PC-3 (cell line): ENCODE measurements around the gene PKNOX1. TPM values are rescaled to one million over a fixed set of nuclear protein-coding genes. Genes with fewer than 3 reads are reported as not detected.

Experiments
- ATAC-seq: fragments of 200-7000 bp; cut with Tn5 transposase; 2 replicates; pipeline ENCODE4 v1.9.1; 2020; ENCODE audit warnings: mild to moderate bottlenecking, moderate library complexity
- BruUV-seq: library from RNA; stranded (reverse); fragments of 400-500 nt; replicated peaks from 2 replicates; lab custom pipeline; 2021; lab: Mats Ljungman, UMichigan
- CTCF ChIA-PET: fragments of 300-600 bp; sonication (Branson Sonifier 250); formaldehyde crosslinking; loops from one replicate; lab custom pipeline; 2022; ENCODE audit warnings: antibody characterized with exemption; lab: Charles Lee
- POLR2A ChIA-PET: fragments of 300-600 bp; sonication (Branson Sonifier 250); formaldehyde crosslinking; loops from one replicate; lab custom pipeline; 2022; ENCODE audit warnings: antibody characterized with exemption; ENCODE audit not compliant: unreplicated experiment; lab: Charles Lee
- DNase-seq: peaks from one replicate; pipeline ENCODE4 v3.0.0-alpha.2; 2015
- H2AFZ ChIP-seq: fragments of 300-600 bp; sonication (generic); 2 replicates; pipeline ENCODE4 v1.6.0; 2016; ENCODE audit warnings: antibody characterized with exemption, low read length
- H3F3A ChIP-seq: fragments of 300-600 bp; sonication (generic); one replicate; pipeline ENCODE4 v1.6.0; 2017; ENCODE audit warnings: antibody characterized with exemption, low read length, control low read depth, mild to moderate bottlenecking; ENCODE audit not compliant: unreplicated experiment
- H3K27ac ChIP-seq: fragments of 300-600 bp; sonication (generic); 2 replicates; pipeline ENCODE4 v1.5.1; 2016; ENCODE audit warnings: mild to moderate bottlenecking, low read length
- H3K27me3 ChIP-seq: fragments of 300-600 bp; sonication (generic); 2 replicates; pipeline ENCODE4 v1.6.1; 2016; ENCODE audit warnings: low read length, mixed read lengths
- H3K36me3 ChIP-seq: fragments of 300-600 bp; sonication (generic); 2 replicates; pipeline ENCODE4 v1.6.1; 2016; ENCODE audit warnings: low read depth, mixed run types, low read length, mixed read lengths
- H3K4me1 ChIP-seq: fragments of 300-600 bp; sonication (generic); 2 replicates; pipeline ENCODE4 v1.5.1; 2016; ENCODE audit warnings: low read length; ENCODE audit not compliant: insufficient read depth
- H3K4me2 ChIP-seq: fragments of 300-600 bp; sonication (generic); 2 replicates; pipeline ENCODE4 v1.6.0; 2016; ENCODE audit warnings: low read length
- H3K4me3 ChIP-seq: fragments of 300-600 bp; sonication (generic); 2 replicates; pipeline ENCODE4 v1.5.1; 2016; ENCODE audit warnings: mild to moderate bottlenecking, low read length, mixed read lengths
- H3K79me2 ChIP-seq: fragments of 300-600 bp; sonication (generic); 2 replicates; pipeline ENCODE4 v1.6.1; 2017; ENCODE audit warnings: low read length, mixed read lengths
- H3K9ac ChIP-seq: fragments of 300-600 bp; sonication (generic); 2 replicates; pipeline ENCODE4 v1.6.0; 2016; ENCODE audit warnings: mild to moderate bottlenecking, low read length
- H3K9me2 ChIP-seq: fragments of 300-600 bp; sonication (generic); replicated peaks from 2 replicates; pipeline ENCODE4 v1.6.1; 2016; ENCODE audit warnings: mixed run types, low read length, mixed read lengths
- H3K9me3 ChIP-seq: fragments of 300-600 bp; sonication (generic); 2 replicates; pipeline ENCODE4 v1.6.1; 2016; ENCODE audit warnings: low read length, mixed read lengths
- H4K20me1 ChIP-seq: fragments of 300-600 bp; sonication (generic); 2 replicates; pipeline ENCODE4 v1.6.1; 2016; ENCODE audit warnings: low read length, mixed read lengths
- EZH2 ChIP-seq: fragments of 300-600 bp; sonication (generic); IDR thresholded peaks from one replicate; pipeline ENCODE4 v1.6.1; 2017; ENCODE audit warnings: antibody characterized with exemption, mild to moderate bottlenecking, low read length; ENCODE audit not compliant: unreplicated experiment
- EZH2phosphoT487 ChIP-seq: fragments of 300-600 bp; sonication (generic); IDR thresholded peaks from 2 replicates; pipeline ENCODE4 v1.6.1; 2018; ENCODE audit warnings: mild to moderate bottlenecking, antibody characterized with exemption, low read length, borderline replicate concordance
- intact Hi-C: fragments of 100-400 bp; cut with micrococcal nuclease; formaldehyde crosslinking; loops from 2 replicates; pipeline ENCODE4 v1.9.0; 2023
- total RNA-seq: library from RNA; depleted of rRNA; stranded (reverse); fragments of >200 nt; gene quantifications from 2 replicates; pipeline ENCODE4 v1.2.3, GENCODE V29; 2014
- TF ChIP-seq, protein P1 (sequence below): fragments of 300-600 bp; sonication (generic); conservative IDR thresholded peaks from 2 replicates; pipeline ENCODE4 v1.5.1; 2017; ENCODE audit warnings: antibody characterized with exemption, low read depth, mild to moderate bottlenecking, low read length

The PKNOX1 gene
- total RNA-seq, 1 experiment from 2014 or later = 19.7 TPM

DNA sequence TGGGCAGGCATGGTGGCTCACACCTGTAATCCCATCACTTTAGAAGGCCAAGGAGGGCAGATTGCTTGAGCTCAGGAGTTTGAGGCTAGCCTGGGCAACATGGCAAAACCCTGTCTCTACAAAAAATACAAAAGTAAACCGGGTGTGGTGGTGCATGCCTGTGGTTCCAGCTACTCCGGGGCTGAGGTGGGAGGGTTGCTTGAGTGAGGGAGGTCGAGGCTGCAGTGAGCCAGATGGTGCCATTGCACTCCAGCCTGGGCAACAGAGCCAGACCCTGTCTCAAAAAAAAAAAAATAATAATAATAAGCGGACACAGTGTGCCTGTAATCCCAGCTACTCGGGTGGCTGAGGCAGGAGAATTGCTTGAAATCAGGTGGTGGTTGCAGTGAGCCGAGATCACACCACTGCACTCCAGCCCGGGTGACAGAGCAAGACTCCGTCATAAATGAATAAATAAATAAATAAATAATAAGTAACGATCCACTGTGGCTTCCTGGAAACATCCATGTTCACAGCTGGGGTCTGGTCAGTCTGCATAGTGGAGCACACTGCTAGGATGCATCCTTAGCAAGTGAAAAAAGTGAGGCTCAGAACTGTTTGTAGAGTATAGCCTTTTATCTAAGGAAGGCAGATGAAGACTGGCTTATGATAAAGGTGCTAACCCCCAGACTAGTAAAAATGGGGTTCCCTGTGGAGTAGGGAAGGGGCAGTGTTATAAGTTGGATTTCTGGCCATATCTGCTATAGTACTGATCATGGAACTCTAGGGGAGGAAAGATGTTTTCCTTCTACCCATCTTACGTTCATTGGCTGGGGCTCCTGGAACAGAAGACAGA, 15.7 kb downstream of the PKNOX1 start:
- Histone ChIP-seq H3K79me2 (peaks cover 27% of the 10 kb centered on the region), H3K36me3 (no peaks in the 10 kb centered on the region), H2AFZ (no peak overlapping the region), H3K9ac (no peak overlapping the region), H3K27me3 (no peaks in the 10 kb centered on the region), H3K4me2 (no peak overlapping the region), H4K20me1 (no peaks in the 10 kb centered on the region), H3K9me2 (no peaks in the 10 kb centered on the region), H3K4me1 (peaks cover 12% of the 10 kb centered on the region), H3K9me3 (no peaks in the 10 kb centered on the region), H3K27ac (no peak overlapping the region), H3K4me3 (no peak overlapping the region), H3F3A (peaks cover 3% of the 10 kb centered on the region)
- intact Hi-C loops = no loop called here
- TF ChIP-seq, protein P1, sequence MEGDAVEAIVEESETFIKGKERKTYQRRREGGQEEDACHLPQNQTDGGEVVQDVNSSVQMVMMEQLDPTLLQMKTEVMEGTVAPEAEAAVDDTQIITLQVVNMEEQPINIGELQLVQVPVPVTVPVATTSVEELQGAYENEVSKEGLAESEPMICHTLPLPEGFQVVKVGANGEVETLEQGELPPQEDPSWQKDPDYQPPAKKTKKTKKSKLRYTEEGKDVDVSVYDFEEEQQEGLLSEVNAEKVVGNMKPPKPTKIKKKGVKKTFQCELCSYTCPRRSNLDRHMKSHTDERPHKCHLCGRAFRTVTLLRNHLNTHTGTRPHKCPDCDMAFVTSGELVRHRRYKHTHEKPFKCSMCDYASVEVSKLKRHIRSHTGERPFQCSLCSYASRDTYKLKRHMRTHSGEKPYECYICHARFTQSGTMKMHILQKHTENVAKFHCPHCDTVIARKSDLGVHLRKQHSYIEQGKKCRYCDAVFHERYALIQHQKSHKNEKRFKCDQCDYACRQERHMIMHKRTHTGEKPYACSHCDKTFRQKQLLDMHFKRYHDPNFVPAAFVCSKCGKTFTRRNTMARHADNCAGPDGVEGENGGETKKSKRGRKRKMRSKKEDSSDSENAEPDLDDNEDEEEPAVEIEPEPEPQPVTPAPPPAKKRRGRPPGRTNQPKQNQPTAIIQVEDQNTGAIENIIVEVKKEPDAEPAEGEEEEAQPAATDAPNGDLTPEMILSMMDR = no peak
- TF ChIP-seq EZH2 (no peak), EZH2phosphoT487 (no peak)
- no TSS peak for BruUV-seq
- no peak for DNase-seq
- CTCF ChIA-PET = no interaction called here
- ATAC-seq = no peak
- POLR2A ChIA-PET = no interaction called here

DNA sequence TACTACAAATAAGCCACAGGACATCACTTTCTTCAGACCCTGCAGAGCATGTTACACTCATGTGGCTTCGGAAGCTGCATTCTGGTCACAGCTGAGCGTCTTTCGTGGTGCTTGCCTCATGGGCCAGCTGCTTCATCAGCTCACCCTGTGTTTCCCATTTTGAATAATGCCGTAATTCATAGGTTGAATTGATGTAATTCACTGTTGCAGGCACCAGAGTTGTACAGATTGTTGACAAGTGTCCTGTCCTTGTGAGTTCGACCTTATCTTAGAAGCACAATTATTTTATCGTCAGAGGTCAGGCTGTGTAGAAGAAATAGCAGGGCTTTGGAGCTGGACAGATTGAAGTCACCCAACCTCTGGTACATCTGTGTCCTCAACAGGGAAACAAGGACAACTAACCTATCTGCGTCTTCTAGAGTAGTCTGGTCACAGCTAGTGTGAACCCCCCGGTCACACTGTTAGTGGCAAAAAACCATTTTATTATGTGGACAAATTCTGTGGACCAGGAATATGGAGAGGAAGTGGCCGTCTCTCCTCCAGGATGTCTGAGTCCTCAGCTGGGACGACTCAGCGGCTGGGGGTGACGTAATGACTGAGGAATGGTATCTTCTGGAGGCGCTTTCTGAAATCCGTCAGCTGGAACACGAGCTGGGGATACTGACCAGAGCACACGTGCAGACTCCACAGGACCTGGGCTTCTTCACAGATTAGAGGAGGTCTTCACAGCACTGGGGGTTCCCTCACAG, 17.8 kb downstream of the PKNOX1 start:
- Histone ChIP-seq H3K4me3 (no peak overlapping the region), H2AFZ (no peak overlapping the region), H3K27ac (no peak overlapping the region), H3K9me2 (no peaks in the 10 kb centered on the region), H3K9me3 (no peaks in the 10 kb centered on the region), H3K27me3 (no peaks in the 10 kb centered on the region), H3K9ac (no peak overlapping the region), H3K79me2 (peaks cover 15% of the 10 kb centered on the region; the same call in 1 of the 2 replicates), H3F3A (no peaks in the 10 kb centered on the region), H3K4me2 (no peak overlapping the region), H4K20me1 (no peaks in the 10 kb centered on the region), H3K36me3 (no peaks in the 10 kb centered on the region), H3K4me1 (no peaks in the 10 kb centered on the region)
- DNase-seq (peak; percentile 60), ATAC-seq (peak; percentile 78)
- TF ChIP-seq, protein P1 = no peak
- TF ChIP-seq EZH2 = no peak
- intact Hi-C loops = no loop called here
- ChIA-PET CTCF (no interaction called here), POLR2A (no interaction called here)
- no TSS peak for BruUV-seq
